HEK293 (cell line): Measurements from ENCODE around the gene CUL3.
"Not testable (repeated sequence)": the region's sequence is repeated elsewhere in the genome, so short reads cannot be mapped to it uniquely, and the experiment has no call there.

Source experiments
- CTCF ChIA-PET: fragments of 350-600 bp; formaldehyde crosslinking; extraction: SDS; loops from one replicate; lab custom pipeline; 2021; ENCODE audit warnings: antibody characterized with exemption; lab: Yijun Ruan, JAX
- POLR2A ChIA-PET: fragments of 300-600 bp; formaldehyde crosslinking; extraction: SDS; loops from one replicate; lab custom pipeline; 2020; ENCODE audit warnings: antibody characterized with exemption, inconsistent platforms; lab: Yijun Ruan, JAX
- H3K27ac ChIP-seq: fragments of 200-500 bp; sonication (Bioruptor generic); 2 replicates; pipeline ENCODE4 v1.5.1; 2014; ENCODE audit warnings: low read depth, low read length, control low read depth, inconsistent platforms; ENCODE audit errors: extremely low read depth
- H3K36me3 ChIP-seq, 2 experiments: fragments of 200-500 bp in 1 of 2; sonication (Bioruptor generic) in 1 of 2; 1 replicate in 1 of 2; 2 replicates in 1 of 2; pipeline ENCODE4 v1.5.1; 2014 to 2017; ENCODE audit warnings: inconsistent platforms in 2 of 2, low read length in 2 of 2; ENCODE audit not compliant: control insufficient read depth in 2 of 2, insufficient read depth in 1 of 2
- H3K4me1 ChIP-seq: fragments of 200-500 bp; sonication (Bioruptor generic); 2 replicates; pipeline ENCODE4 v1.5.1; 2014; ENCODE audit warnings: mild to moderate bottlenecking, low read length, inconsistent platforms; ENCODE audit not compliant: control insufficient read depth, insufficient read depth
- H3K4me3 ChIP-seq: 2 replicates; pipeline ENCODE4 v1.5.1; 2011; ENCODE audit warnings: low read depth, mild to moderate bottlenecking, control low read depth, low read length, moderate library complexity
- H3K9me3 ChIP-seq: fragments of 200-500 bp; sonication (Bioruptor generic); 2 replicates; pipeline ENCODE4 v1.5.1; 2014; ENCODE audit warnings: low read depth, low read length, inconsistent platforms; ENCODE audit not compliant: control insufficient read depth, insufficient read depth
- EGR2 ChIP-seq: fragments of 450-650 bp; formaldehyde crosslinking; IDR thresholded peaks from 2 replicates; pipeline ENCODE4 v1.5.1; 2016; ENCODE audit warnings: low read depth, missing biosample characterization, missing genetic modification characterization
- GLIS1 ChIP-seq: fragments of 450-650 bp; formaldehyde crosslinking; IDR thresholded peaks from 2 replicates; pipeline ENCODE4 v1.5.1; 2016; ENCODE audit warnings: missing biosample characterization, missing genetic modification characterization
- GLIS2 ChIP-seq: fragments of 450-650 bp; formaldehyde crosslinking; IDR thresholded peaks from 2 replicates; pipeline ENCODE4 v1.5.1; 2016; ENCODE audit warnings: missing biosample characterization, missing genetic modification characterization
- KLF1 ChIP-seq: fragments of 450-650 bp; formaldehyde crosslinking; IDR thresholded peaks from 2 replicates; pipeline ENCODE4 v1.5.1; 2016; ENCODE audit warnings: missing biosample characterization, missing genetic modification characterization
- SP2 ChIP-seq: fragments of 450-650 bp; formaldehyde crosslinking; IDR thresholded peaks from 2 replicates; pipeline ENCODE4 v1.5.1; 2016; ENCODE audit warnings: missing biosample characterization, missing genetic modification characterization
- SP7 ChIP-seq: fragments of 450-650 bp; formaldehyde crosslinking; IDR thresholded peaks from 2 replicates; pipeline ENCODE4 v1.5.1; 2016; ENCODE audit warnings: missing biosample characterization, missing genetic modification characterization
- TRIM28 ChIP-seq: IDR thresholded peaks from 2 replicates; pipeline ENCODE4 v1.6.1; 2011; ENCODE audit warnings: low read length, control low read depth, borderline replicate concordance
- WT1 ChIP-seq: fragments of 450-650 bp; formaldehyde crosslinking; IDR thresholded peaks from 2 replicates; pipeline ENCODE4 v1.5.1; 2016; ENCODE audit warnings: missing biosample characterization, missing genetic modification characterization
- ZFHX2 ChIP-seq: fragments of 450-650 bp; formaldehyde crosslinking; conservative IDR thresholded peaks from 2 replicates; pipeline ENCODE4 v1.5.1; 2016; ENCODE audit warnings: missing biosample characterization, missing genetic modification characterization
- ZIC2 ChIP-seq: fragments of 450-650 bp; formaldehyde crosslinking; IDR thresholded peaks from 2 replicates; pipeline ENCODE4 v1.5.1; 2016; ENCODE audit warnings: missing biosample characterization, missing genetic modification characterization
- ZNF239 ChIP-seq: fragments of 450-650 bp; formaldehyde crosslinking; IDR thresholded peaks from 2 replicates; pipeline ENCODE4 v1.5.1; 2016; ENCODE audit warnings: missing biosample characterization, missing genetic modification characterization
- ZNF561 ChIP-seq: fragments of 450-650 bp; IDR thresholded peaks from 2 replicates; pipeline ENCODE4 v1.5.1; 2018; ENCODE audit warnings: missing biosample characterization, missing genetic modification characterization, borderline replicate concordance
- ZSCAN30 ChIP-seq: fragments of 450-650 bp; IDR thresholded peaks from 2 replicates; pipeline ENCODE4 v1.5.1; 2018; ENCODE audit warnings: missing biosample characterization, mild to moderate bottlenecking, missing genetic modification characterization, moderate library complexity
- TF ChIP-seq, protein P1 (sequence below): sonication (generic); formaldehyde crosslinking; IDR thresholded peaks from 2 replicates; pipeline ENCODE4 v1.8.1; 2022; ENCODE audit warnings: mild to moderate bottlenecking, moderate library complexity, missing genetic modification reagents
- TF ChIP-seq, protein P2 (sequence below): fragments of 450-650 bp; formaldehyde crosslinking; IDR thresholded peaks from 2 replicates; pipeline ENCODE4 v1.5.1; 2016; ENCODE audit warnings: missing biosample characterization, missing genetic modification characterization
- TF ChIP-seq, protein P3 (sequence below): fragments of 450-650 bp; formaldehyde crosslinking; IDR thresholded peaks from 2 replicates; pipeline ENCODE4 v1.5.1; 2016; ENCODE audit warnings: missing biosample characterization, missing genetic modification characterization
- TF ChIP-seq, protein P4 (sequence below): fragments of 450-650 bp; formaldehyde crosslinking; IDR thresholded peaks from 2 replicates; pipeline ENCODE4 v1.5.1; 2016; ENCODE audit warnings: missing biosample characterization, missing genetic modification characterization

CUL3 gene

DNA sequence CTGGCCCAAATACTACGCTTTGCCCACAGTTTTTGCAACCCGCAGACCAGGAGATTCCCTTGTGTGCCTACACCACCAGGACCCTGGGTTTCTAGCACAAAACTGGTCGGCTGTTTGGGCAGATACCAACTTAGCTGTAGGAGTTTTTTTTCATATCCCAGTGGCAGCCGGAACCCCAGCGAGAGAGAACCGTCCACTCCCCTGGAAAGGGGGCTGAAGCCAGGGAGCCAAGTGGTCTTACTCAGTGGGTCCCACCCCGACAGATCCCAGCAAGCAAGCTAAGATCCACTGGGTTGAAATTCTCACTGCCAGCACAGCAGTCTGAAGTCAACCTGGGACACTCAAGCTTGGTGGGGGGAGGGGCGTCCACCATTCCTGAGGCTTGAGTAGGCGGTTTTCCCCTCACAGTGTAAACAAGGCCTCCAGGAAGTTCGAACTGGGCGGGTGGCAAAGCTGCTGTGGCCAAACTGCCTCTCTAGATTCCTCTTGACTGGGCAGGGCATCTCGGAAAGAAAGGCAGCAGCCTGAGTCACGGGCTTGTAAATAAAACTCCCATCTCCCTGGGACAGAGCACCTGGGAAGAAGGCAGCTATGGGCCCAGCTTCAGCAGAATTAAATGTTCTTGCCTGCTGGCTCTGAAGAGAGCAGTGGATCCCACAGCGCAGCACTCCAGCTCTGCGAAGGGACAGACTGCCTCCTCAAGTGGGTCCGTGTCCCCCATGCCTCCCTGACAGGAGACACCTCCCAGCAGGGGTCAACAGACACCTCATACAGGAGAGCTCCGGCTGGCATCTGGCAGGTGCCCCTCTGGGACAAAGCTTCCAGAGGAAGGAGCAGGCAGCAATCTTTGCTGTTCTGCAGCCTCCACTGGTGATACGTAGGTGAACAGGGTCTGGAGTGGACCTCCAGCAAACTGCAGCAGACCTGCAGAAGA lies 99.8 kb downstream of the CUL3 start:
- not testable (repeated sequence) for H3K9me3 ChIP-seq, H3K4me3 ChIP-seq, H3K4me1 ChIP-seq, H3K36me3 ChIP-seq
- H3K27ac ChIP-seq, result peak overlapping the region; percentile 25; the same call in 1 of the 2 replicates
- ChIA-PET POLR2A (interaction anchor here (1.5 kb wide), 1 partner anchor 100 kb away, joined by 4 read pairs; the partner anchor contains the start of gene CUL3), CTCF (interaction anchor here (0.6 kb wide), 1 partner anchor 100 kb away, joined by 4 read pairs; the partner anchor contains the start of gene CUL3)
- TF ChIP-seq SP2 (tag by site-specific recombination), result 0 out of 2 replicates have a peak, but pooled peaks have one; percentile 19
- TF ChIP-seq ZNF561 (tag by site-specific recombination), result 0 out of 2 replicates have a peak, but pooled peaks have one; percentile 27
- TF ChIP-seq, protein P1, sequence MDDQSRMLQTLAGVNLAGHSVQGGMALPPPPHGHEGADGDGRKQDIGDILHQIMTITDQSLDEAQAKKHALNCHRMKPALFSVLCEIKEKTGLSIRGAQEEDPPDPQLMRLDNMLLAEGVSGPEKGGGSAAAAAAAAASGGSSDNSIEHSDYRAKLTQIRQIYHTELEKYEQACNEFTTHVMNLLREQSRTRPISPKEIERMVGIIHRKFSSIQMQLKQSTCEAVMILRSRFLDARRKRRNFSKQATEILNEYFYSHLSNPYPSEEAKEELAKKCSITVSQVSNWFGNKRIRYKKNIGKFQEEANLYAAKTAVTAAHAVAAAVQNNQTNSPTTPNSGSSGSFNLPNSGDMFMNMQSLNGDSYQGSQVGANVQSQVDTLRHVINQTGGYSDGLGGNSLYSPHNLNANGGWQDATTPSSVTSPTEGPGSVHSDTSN (CRISPR knock-in tag), result 0 out of 2 replicates have a peak, but pooled peaks have one; percentile 31
- TF ChIP-seq EGR2 (tag by site-specific recombination), result peak; percentile 39; the same call in 1 of the 2 replicates
- TF ChIP-seq WT1 (tag by site-specific recombination), result peak; percentile 52; the same call in 1 of the 2 replicates
- TF ChIP-seq ZIC2 (tag by site-specific recombination), result peak; percentile 52
- TF ChIP-seq GLIS2 (tag by site-specific recombination), result peak; percentile 47; the same call in 1 of the 2 replicates
- TF ChIP-seq KLF1, result peak; percentile 41
- peak; percentile 76 for TF ChIP-seq ZFHX2 (tag by site-specific recombination)
- peak; percentile 32; the same call in 1 of the 2 replicates for TF ChIP-seq SP7 (tag by site-specific recombination)
- 0 out of 2 replicates have a peak, but pooled peaks have one; percentile 19 for TF ChIP-seq ZSCAN30 (tag by site-specific recombination)
- peak; percentile 81 for TF ChIP-seq GLIS1
- TF ChIP-seq TRIM28, result peak; percentile 55; the same call in 1 of the 2 replicates
- TF ChIP-seq, protein P2, sequence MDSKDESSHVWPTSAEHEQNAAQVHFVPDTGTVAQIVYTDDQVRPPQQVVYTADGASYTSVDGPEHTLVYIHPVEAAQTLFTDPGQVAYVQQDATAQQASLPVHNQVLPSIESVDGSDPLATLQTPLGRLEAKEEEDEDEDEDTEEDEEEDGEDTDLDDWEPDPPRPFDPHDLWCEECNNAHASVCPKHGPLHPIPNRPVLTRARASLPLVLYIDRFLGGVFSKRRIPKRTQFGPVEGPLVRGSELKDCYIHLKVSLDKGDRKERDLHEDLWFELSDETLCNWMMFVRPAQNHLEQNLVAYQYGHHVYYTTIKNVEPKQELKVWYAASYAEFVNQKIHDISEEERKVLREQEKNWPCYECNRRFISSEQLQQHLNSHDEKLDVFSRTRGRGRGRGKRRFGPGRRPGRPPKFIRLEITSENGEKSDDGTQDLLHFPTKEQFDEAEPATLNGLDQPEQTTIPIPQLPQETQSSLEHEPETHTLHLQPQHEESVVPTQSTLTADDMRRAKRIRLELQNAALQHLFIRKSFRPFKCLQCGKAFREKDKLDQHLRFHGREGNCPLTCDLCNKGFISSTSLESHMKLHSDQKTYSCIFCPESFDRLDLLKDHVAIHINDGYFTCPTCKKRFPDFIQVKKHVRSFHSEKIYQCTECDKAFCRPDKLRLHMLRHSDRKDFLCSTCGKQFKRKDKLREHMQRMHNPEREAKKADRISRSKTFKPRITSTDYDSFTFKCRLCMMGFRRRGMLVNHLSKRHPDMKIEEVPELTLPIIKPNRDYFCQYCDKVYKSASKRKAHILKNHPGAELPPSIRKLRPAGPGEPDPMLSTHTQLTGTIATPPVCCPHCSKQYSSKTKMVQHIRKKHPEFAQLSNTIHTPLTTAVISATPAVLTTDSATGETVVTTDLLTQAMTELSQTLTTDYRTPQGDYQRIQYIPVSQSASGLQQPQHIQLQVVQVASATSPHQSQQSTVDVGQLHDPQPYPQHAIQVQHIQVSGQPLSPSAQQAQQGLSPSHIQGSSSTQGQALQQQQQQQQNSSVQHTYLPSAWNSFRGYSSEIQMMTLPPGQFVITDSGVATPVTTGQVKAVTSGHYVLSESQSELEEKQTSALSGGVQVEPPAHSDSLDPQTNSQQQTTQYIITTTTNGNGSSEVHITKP, result peak; percentile 35; the same call in 1 of the 2 replicates
- TF ChIP-seq, protein P3, sequence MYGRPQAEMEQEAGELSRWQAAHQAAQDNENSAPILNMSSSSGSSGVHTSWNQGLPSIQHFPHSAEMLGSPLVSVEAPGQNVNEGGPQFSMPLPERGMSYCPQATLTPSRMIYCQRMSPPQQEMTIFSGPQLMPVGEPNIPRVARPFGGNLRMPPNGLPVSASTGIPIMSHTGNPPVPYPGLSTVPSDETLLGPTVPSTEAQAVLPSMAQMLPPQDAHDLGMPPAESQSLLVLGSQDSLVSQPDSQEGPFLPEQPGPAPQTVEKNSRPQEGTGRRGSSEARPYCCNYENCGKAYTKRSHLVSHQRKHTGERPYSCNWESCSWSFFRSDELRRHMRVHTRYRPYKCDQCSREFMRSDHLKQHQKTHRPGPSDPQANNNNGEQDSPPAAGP (tag by site-specific recombination), result peak; percentile 55; the same call in 1 of the 2 replicates

DNA sequence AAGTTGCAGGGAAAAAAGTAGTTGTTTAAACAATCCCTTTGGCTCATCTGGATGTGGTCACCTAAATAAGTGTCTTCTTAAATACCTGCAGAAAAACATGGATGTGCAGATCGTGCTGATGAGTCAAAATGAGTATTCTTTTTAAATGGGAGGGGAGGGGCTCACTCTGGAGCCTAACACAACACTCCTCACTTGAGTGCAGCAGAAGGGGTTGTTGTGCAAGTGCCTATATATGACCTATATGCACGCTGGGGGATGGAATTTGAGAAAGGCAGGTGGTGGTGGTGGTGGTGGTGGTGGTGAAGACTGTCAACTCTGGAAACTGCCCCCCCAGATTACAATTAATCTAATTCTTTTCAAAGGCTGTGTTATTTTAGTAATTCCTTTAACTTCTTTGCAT lies 105.3 kb downstream of the CUL3 start:
- H3K4me3 ChIP-seq, result no peak overlapping the region
- ChIA-PET CTCF (no interaction called here), POLR2A (no interaction called here)
- peaks cover 28 to 52% of the 10 kb centered on the region in 2 experiments for H3K36me3 ChIP-seq
- TF ChIP-seq, protein P4, sequence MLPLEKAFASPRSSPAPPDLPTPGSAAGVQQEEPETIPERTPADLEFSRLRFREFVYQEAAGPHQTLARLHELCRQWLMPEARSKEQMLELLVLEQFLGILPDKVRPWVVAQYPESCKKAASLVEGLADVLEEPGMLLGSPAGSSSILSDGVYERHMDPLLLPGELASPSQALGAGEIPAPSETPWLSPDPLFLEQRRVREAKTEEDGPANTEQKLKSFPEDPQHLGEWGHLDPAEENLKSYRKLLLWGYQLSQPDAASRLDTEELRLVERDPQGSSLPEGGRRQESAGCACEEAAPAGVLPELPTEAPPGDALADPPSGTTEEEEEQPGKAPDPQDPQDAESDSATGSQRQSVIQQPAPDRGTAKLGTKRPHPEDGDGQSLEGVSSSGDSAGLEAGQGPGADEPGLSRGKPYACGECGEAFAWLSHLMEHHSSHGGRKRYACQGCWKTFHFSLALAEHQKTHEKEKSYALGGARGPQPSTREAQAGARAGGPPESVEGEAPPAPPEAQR (tag by site-specific recombination), result no peak
- TF ChIP-seq GLIS1, result 0 out of 2 replicates have a peak, but pooled peaks have one; percentile 5
- TF ChIP-seq ZNF239 (tag by site-specific recombination), result no peak
- H3K27ac ChIP-seq, result no peak overlapping the region
- H3K9me3 ChIP-seq, result no peaks in the 10 kb centered on the region
- no peaks in the 10 kb centered on the region for H3K4me1 ChIP-seq
